Stimulated activated CD8-positive, alpha-beta memory T cell treated with anti-CD3 and anti-CD28 coated beads, Interleukin-7, amount 100 ng/mL, for 4 hours (primary cell): ENCODE results near the gene PRKAB2.
"Not testable (repeated sequence)": the region's sequence is repeated elsewhere in the genome, so short reads cannot be mapped to it uniquely, and the experiment has no call there.

Experiments
- DNase-seq, 2 donors: peaks; one replicate each; pipeline ENCODE4 v3.0.0-alpha.2; 2020; ENCODE audit warnings: low read depth in 2 of 2

PRKAB2 gene

GRCh38 chr1:147171399-147172167 is 687 bp downstream of the PRKAB2 start:
- peak in 1 of 2 donors; percentile 3 for DNase-seq

GRCh38 chr1:147169840-147170674 is 2.2 kb downstream of the PRKAB2 start:
- no peak for DNase-seq

- DNase-seq: no peak
Measured at GRCh38 chr1:147169171-147169570, 3.1 kb downstream of the PRKAB2 start.

- DNase-seq: no peak
Measured at GRCh38 chr1:147168626-147169058, 3.6 kb downstream of the PRKAB2 start.

- no peak for DNase-seq
Measured at GRCh38 chr1:147167365-147167764, 4.9 kb downstream of the PRKAB2 start.

GRCh38 chr1:147163019-147163418 is 9.3 kb downstream of the PRKAB2 start:
- DNase-seq: no peak

GRCh38 chr1:147162093-147162492 is 10.2 kb downstream of the PRKAB2 start:
- DNase-seq: no peak

- DNase-seq: not testable (repeated sequence)
Measured at GRCh38 chr1:147157116-147157515, 15.2 kb downstream of the PRKAB2 start.

- DNase-seq: no peak
Measured at GRCh38 chr1:147156642-147157041, 15.6 kb downstream of the PRKAB2 start.

GRCh38 chr1:147152772-147153171 is 19.5 kb downstream of the PRKAB2 start:
- no peak for DNase-seq

- DNase-seq: no peak
Measured at GRCh38 chr1:147151244-147151643, 21.0 kb downstream of the PRKAB2 start.

- no peak for DNase-seq
Measured at GRCh38 chr1:147142886-147143285, 29.4 kb downstream of the PRKAB2 start.

GRCh38 chr1:147130721-147131120 is 41.5 kb downstream of the PRKAB2 start:
- not testable (repeated sequence) for DNase-seq

GRCh38 chr1:147129116-147129873 is 43.0 kb downstream of the PRKAB2 start:
- no peak for DNase-seq

GRCh38 chr1:147124266-147124665 is 48.0 kb downstream of the PRKAB2 start:
- no peak for DNase-seq

GRCh38 chr1:147117109-147117508 is 55.2 kb downstream of the PRKAB2 start:
- DNase-seq: no peak

GRCh38 chr1:147115496-147115895 is 56.8 kb downstream of the PRKAB2 start:
- DNase-seq: no peak

GRCh38 chr1:147115079-147115478 is 57.2 kb downstream of the PRKAB2 start:
- not testable (repeated sequence) for DNase-seq

- DNase-seq: not testable (repeated sequence)
Measured at GRCh38 chr1:147114353-147114752, 57.9 kb downstream of the PRKAB2 start.

- DNase-seq: no peak
Measured at GRCh38 chr1:147111381-147112130, 60.7 kb downstream of the PRKAB2 start.

GRCh38 chr1:147110872-147111271 is 61.4 kb downstream of the PRKAB2 start:
- no peak for DNase-seq
